ENCODE results near the gene GRAMD1B.
"Not testable (repeated sequence)": the region's sequence is repeated elsewhere in the genome, so short reads cannot be mapped to it uniquely, and the experiment has no call there.

The GRAMD1B gene

GRCh38 chr11:123461164-123461563 lies 31.1 kb downstream of the GRAMD1B start:
- no peaks in the 10 kb centered on the region; the same call in 1 of the 2 replicates for H3K9me3 ChIP-seq
- peaks cover 16% of the 10 kb centered on the region for H3K4me1 ChIP-seq
- no peaks in the 10 kb centered on the region for H3K27me3 ChIP-seq
- no peak for TF ChIP-seq CTCF (IDR thresholded peaks at IDR 0.05; ENCODE audit: low read depth, low read length)
- H3K36me3 ChIP-seq, result no peaks in the 10 kb centered on the region
- H3K4me3 ChIP-seq (ENCODE audit: low read depth, low read length), result no peak overlapping the region
- peak; percentile 39 for DNase-seq

GRCh38 chr11:123465667-123466066 lies 35.6 kb downstream of the GRAMD1B start:
- H3K9me3 ChIP-seq; H3K27me3 ChIP-seq; H3K36me3 ChIP-seq; DNase-seq; H3K4me3 ChIP-seq (ENCODE audit: low read depth, low read length): not testable (repeated sequence)
- peaks cover 13% of the 10 kb centered on the region for H3K4me1 ChIP-seq

GRCh38 chr11:123466172-123466571 lies 36.1 kb downstream of the GRAMD1B start:
- DNase-seq; H3K4me3 ChIP-seq (ENCODE audit: low read depth, low read length); H3K9me3 ChIP-seq; H3K36me3 ChIP-seq; H3K4me1 ChIP-seq; H3K27me3 ChIP-seq: not testable (repeated sequence)

GRCh38 chr11:123469089-123469488 lies 39.0 kb downstream of the GRAMD1B start:
- Histone ChIP-seq H3K4me3 (ENCODE audit: low read depth, low read length) (peak overlapping the region; percentile 3; the same call in 1 of the 2 replicates), H3K27me3 (no peaks in the 10 kb centered on the region), H3K36me3 (no peaks in the 10 kb centered on the region), H3K9me3 (no peaks in the 10 kb centered on the region), H3K4me1 (peaks cover 5% of the 10 kb centered on the region; the same call in 1 of the 2 replicates)
- DNase-seq, result peak; percentile 49
- no peak for TF ChIP-seq CTCF (IDR thresholded peaks at IDR 0.05; ENCODE audit: low read depth, low read length)

- Histone ChIP-seq H3K4me1 (peaks cover 6% of the 10 kb centered on the region), H3K27me3 (no peaks in the 10 kb centered on the region), H3K36me3 (no peaks in the 10 kb centered on the region), H3K4me3 (ENCODE audit: low read depth, low read length) (peak overlapping the region; percentile 3; the same call in 1 of the 2 replicates), H3K9me3 (no peaks in the 10 kb centered on the region)
- TF ChIP-seq CTCF (IDR thresholded peaks at IDR 0.05; ENCODE audit: low read depth, low read length), result no peak
- no peak for DNase-seq
These were observed 39.5 kb downstream of the GRAMD1B start for GRCh38 chr11:123469586-123469985.

- H3K9me3 ChIP-seq, result no peaks in the 10 kb centered on the region
These were observed 40.8 kb downstream of the GRAMD1B start for GRCh38 chr11:123470842-123471241.

More at GRCh38 chr11:123470842-123471241, 40.8 kb downstream of the GRAMD1B start:
- no peak for TF ChIP-seq CTCF (IDR thresholded peaks at IDR 0.05; ENCODE audit: low read depth, low read length)
- H3K4me1 ChIP-seq, result peaks cover 17% of the 10 kb centered on the region
- DNase-seq, result no peak
- H3K36me3 ChIP-seq, result no peaks in the 10 kb centered on the region
- no peaks in the 10 kb centered on the region for H3K27me3 ChIP-seq
- H3K4me3 ChIP-seq (ENCODE audit: low read depth, low read length), result no peak overlapping the region
